Upper lobe of left lung (tissue), 4 donors: ENCODE data around the gene NHERF2.

Source experiments
- POLR2A ChIP-seq, 4 donors: fragments of 450-650 bp; IDR thresholded peaks; one replicate each; pipeline ENCODE4 v1.5.1; 2016 to 2017; ENCODE audit warnings: antibody characterized with exemption in 4 of 4, mild to moderate bottlenecking in 2 of 4
- TF ChIP-seq, protein P1 (sequence below), 6 experiments: fragments of 450-650 bp in 4 of 6; fragments of 200-600 bp in 2 of 6; sonication (generic) in 2 of 6; IDR thresholded peaks; one replicate each; pipeline ENCODE4 v1.5.1; 2016 to 2019; ENCODE audit warnings: antibody characterized with exemption in 6 of 6

GRCh38 chr16:2071454-2072202 lies 44.9 kb downstream of the NHERF2 start:
- TF ChIP-seq, protein P1, sequence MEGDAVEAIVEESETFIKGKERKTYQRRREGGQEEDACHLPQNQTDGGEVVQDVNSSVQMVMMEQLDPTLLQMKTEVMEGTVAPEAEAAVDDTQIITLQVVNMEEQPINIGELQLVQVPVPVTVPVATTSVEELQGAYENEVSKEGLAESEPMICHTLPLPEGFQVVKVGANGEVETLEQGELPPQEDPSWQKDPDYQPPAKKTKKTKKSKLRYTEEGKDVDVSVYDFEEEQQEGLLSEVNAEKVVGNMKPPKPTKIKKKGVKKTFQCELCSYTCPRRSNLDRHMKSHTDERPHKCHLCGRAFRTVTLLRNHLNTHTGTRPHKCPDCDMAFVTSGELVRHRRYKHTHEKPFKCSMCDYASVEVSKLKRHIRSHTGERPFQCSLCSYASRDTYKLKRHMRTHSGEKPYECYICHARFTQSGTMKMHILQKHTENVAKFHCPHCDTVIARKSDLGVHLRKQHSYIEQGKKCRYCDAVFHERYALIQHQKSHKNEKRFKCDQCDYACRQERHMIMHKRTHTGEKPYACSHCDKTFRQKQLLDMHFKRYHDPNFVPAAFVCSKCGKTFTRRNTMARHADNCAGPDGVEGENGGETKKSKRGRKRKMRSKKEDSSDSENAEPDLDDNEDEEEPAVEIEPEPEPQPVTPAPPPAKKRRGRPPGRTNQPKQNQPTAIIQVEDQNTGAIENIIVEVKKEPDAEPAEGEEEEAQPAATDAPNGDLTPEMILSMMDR (IDR thresholded peaks at IDR 0.05) = no peak
- no peak for TF ChIP-seq POLR2A (IDR thresholded peaks at IDR 0.05)
